Keratinocyte (primary cell): Measurements from ENCODE around the gene CCDC178. TPM values are rescaled to one million over a fixed set of nuclear protein-coding genes. Genes with fewer than 3 reads are reported as not detected.

Experiments
- DNase-seq: peaks from one replicate; pipeline ENCODE4 v3.0.0-alpha.2; 2011; ENCODE audit warnings: low read depth, missing footprints, low spot score
- FAIRE-seq: peaks from 2 replicates; lab custom pipeline; 2011; peaks lifted over from hg19 to GRCh38; lab: Jason Lieb, UNC
- H2AFZ ChIP-seq: 2 replicates; pipeline ENCODE4 v1.6.0; 2012; ENCODE audit warnings: low read length, control low read depth, inconsistent platforms; ENCODE audit not compliant: control insufficient read depth
- H3K27ac ChIP-seq: 2 replicates; pipeline ENCODE4 v1.5.1; 2011; ENCODE audit warnings: low read length; ENCODE audit not compliant: control insufficient read depth, insufficient read depth
- H3K27me3 ChIP-seq: 3 replicates; pipeline ENCODE4 v1.6.0; 2011; ENCODE audit warnings: low read length; ENCODE audit not compliant: control insufficient read depth, insufficient read depth; ENCODE audit errors: extremely low read depth
- H3K36me3 ChIP-seq, 2 experiments: 2 replicates in 1 of 2; 3 replicates in 1 of 2; pipeline ENCODE4 v1.5.1; 2011; ENCODE audit warnings: low read length in 2 of 2, mild to moderate bottlenecking in 1 of 2; ENCODE audit not compliant: control insufficient read depth in 2 of 2, insufficient read depth in 2 of 2; ENCODE audit errors: extremely low read depth in 1 of 2
- H3K4me1 ChIP-seq: 3 replicates; pipeline ENCODE4 v1.5.1; 2011; ENCODE audit warnings: low read length; ENCODE audit not compliant: control insufficient read depth, insufficient read depth; ENCODE audit errors: extremely low read depth
- H3K4me2 ChIP-seq: 3 replicates; pipeline ENCODE4 v1.6.0; 2011; ENCODE audit warnings: low read depth, low read length; ENCODE audit not compliant: control insufficient read depth, insufficient read depth; ENCODE audit errors: extremely low read depth
- H3K4me3 ChIP-seq, 3 experiments: fragments of 200-600 bp in 1 of 3; sonication (generic) in 1 of 3; 2 replicates in 2 of 3; 3 replicates in 1 of 3; pipeline ENCODE4 v1.5.1; 2011 to 2016; ENCODE audit warnings: low read length in 3 of 3, mild to moderate bottlenecking in 3 of 3, control low read depth in 2 of 3, inconsistent platforms in 1 of 3, low read depth in 1 of 3, mixed read lengths in 1 of 3, mixed run types in 1 of 3, moderate library complexity in 1 of 3; ENCODE audit not compliant: control insufficient read depth in 2 of 3, insufficient read depth in 2 of 3; ENCODE audit errors: extremely low read depth in 1 of 3
- H3K79me2 ChIP-seq: 2 replicates; pipeline ENCODE4 v1.6.0; 2012; ENCODE audit warnings: low read length; ENCODE audit not compliant: control insufficient read depth, insufficient read depth
- H3K9ac ChIP-seq: 3 replicates; pipeline ENCODE4 v1.6.0; 2011; ENCODE audit warnings: low read length; ENCODE audit not compliant: control insufficient read depth, insufficient read depth; ENCODE audit errors: extremely low read depth
- H3K9me1 ChIP-seq: 3 replicates; pipeline ENCODE4 v1.6.0; 2011; ENCODE audit warnings: low read length; ENCODE audit not compliant: control insufficient read depth, insufficient read depth; ENCODE audit errors: extremely low read depth
- H3K9me3 ChIP-seq: 2 replicates; pipeline ENCODE4 v1.5.1; 2012; ENCODE audit warnings: low read depth, low read length; ENCODE audit not compliant: control insufficient read depth
- H4K20me1 ChIP-seq: 3 replicates; pipeline ENCODE4 v1.6.0; 2011; ENCODE audit warnings: low read length; ENCODE audit not compliant: control insufficient read depth, insufficient read depth; ENCODE audit errors: extremely low read depth
- EZH2 ChIP-seq: IDR thresholded peaks from one replicate; pipeline ENCODE4 v1.6.1; 2012; ENCODE audit warnings: inconsistent platforms, mild to moderate bottlenecking, low read length, moderate library complexity
- dilution Hi-C: fragments of 300-500 bp; cut with MboI; formaldehyde crosslinking; loops from one replicate; pipeline ENCODE4 v1.7.0; 2020; ENCODE audit warnings: low sequenced_read_pairs; ENCODE audit not compliant: extremely low pct_ligation_motif_present
- polyA plus RNA-seq, 5 experiments: library from polyadenylated mRNA; depleted of rRNA in 3 of 5; stranded (reverse) in 3 of 5; stranded (forward) in 1 of 5; unstranded in 1 of 5; fragments of >200 nt; gene quantifications; 1 replicate in 1 of 5; 2 replicates in 3 of 5; 3 replicates in 1 of 5; pipeline versions ENCODE4 v1.2.1 to v1.2.3, GENCODE V29; 2011 to 2012; ENCODE audit warnings: missing spikeins in 2 of 5, low read depth in 1 of 5, low replicate concordance in 1 of 5
- TF ChIP-seq, protein P1 (sequence below), 3 experiments: IDR thresholded peaks in 1 of 3; conservative IDR thresholded peaks in 1 of 3; optimal IDR thresholded peaks in 1 of 3; 2 replicates in 2 of 3; 3 replicates in 1 of 3; pipeline versions ENCODE3 to v1.5.1; 2011; ENCODE audit warnings: low read length in 3 of 3, mild to moderate bottlenecking in 3 of 3, moderate library complexity in 2 of 3, control low read depth in 1 of 3, inconsistent platforms in 1 of 3; ENCODE audit not compliant: insufficient read depth in 2 of 3; ENCODE audit errors: extremely low read depth in 1 of 3

Gene CCDC178
- polyA plus RNA-seq, 1 donor (not counting 4 experiments of a cell fraction or from before 2014, with no cell fraction given), result 0.14 TPM

- DNase-seq (no peak), FAIRE-seq (no peak)
- no peak for TF ChIP-seq EZH2
- TF ChIP-seq, protein P1, sequence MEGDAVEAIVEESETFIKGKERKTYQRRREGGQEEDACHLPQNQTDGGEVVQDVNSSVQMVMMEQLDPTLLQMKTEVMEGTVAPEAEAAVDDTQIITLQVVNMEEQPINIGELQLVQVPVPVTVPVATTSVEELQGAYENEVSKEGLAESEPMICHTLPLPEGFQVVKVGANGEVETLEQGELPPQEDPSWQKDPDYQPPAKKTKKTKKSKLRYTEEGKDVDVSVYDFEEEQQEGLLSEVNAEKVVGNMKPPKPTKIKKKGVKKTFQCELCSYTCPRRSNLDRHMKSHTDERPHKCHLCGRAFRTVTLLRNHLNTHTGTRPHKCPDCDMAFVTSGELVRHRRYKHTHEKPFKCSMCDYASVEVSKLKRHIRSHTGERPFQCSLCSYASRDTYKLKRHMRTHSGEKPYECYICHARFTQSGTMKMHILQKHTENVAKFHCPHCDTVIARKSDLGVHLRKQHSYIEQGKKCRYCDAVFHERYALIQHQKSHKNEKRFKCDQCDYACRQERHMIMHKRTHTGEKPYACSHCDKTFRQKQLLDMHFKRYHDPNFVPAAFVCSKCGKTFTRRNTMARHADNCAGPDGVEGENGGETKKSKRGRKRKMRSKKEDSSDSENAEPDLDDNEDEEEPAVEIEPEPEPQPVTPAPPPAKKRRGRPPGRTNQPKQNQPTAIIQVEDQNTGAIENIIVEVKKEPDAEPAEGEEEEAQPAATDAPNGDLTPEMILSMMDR (optimal IDR thresholded peaks at IDR 0.05 in 1 of 3, IDR thresholded peaks at IDR 0.05 in 1 of 3, conservative IDR thresholded peaks at IDR 0.05 in 1 of 3; ENCODE audit: extremely low read depth in 1 of 3, insufficient read depth in 2 of 3, low read length in 3 of 3), result no peak
- Histone ChIP-seq H3K9ac (no peak overlapping the region), H4K20me1 (no peaks in the 10 kb centered on the region), H3K27ac (no peak overlapping the region), H3K9me1 (no peaks in the 10 kb centered on the region), H2AFZ (no peak overlapping the region), H3K79me2 (no peaks in the 10 kb centered on the region), H3K4me2 (no peak overlapping the region), H3K4me1 (no peaks in the 10 kb centered on the region), H3K27me3 (no peaks in the 10 kb centered on the region), H3K36me3 (no peaks in the 10 kb centered on the region), H3K9me3 (no peaks in the 10 kb centered on the region), H3K4me3 (no peak overlapping the region)
- dilution Hi-C loops, result no loop called here
These were observed 281.4 kb downstream of the CCDC178 start for GRCh38 chr18:33159151-33159550.

GRCh38 chr18:33157893-33158292 is 282.6 kb downstream of the CCDC178 start:
- no peak overlapping the region for H3K27ac ChIP-seq
- no peaks in the 10 kb centered on the region for H3K9me3 ChIP-seq
- H3K9me1 ChIP-seq, result no peaks in the 10 kb centered on the region
- H3K4me3 ChIP-seq, result no peak overlapping the region
- FAIRE-seq, result no peak
- no peaks in the 10 kb centered on the region for H4K20me1 ChIP-seq
- TF ChIP-seq EZH2, result no peak
- TF ChIP-seq, protein P1 (optimal IDR thresholded peaks at IDR 0.05 in 1 of 3, IDR thresholded peaks at IDR 0.05 in 1 of 3, conservative IDR thresholded peaks at IDR 0.05 in 1 of 3; ENCODE audit: extremely low read depth in 1 of 3, insufficient read depth in 2 of 3, low read length in 3 of 3), result no peak
- H3K36me3 ChIP-seq, result no peaks in the 10 kb centered on the region
- no peaks in the 10 kb centered on the region for H3K79me2 ChIP-seq
- no peak overlapping the region for H3K9ac ChIP-seq
- H3K4me1 ChIP-seq, result no peaks in the 10 kb centered on the region
- no peak for DNase-seq
- H2AFZ ChIP-seq, result no peak overlapping the region
- no peaks in the 10 kb centered on the region for H3K27me3 ChIP-seq
- no peak overlapping the region for H3K4me2 ChIP-seq
- dilution Hi-C loops, result no loop called here
